ENCODE measurements around the gene ARHGEF7.
"Not testable (repeated sequence)": the region's sequence is repeated elsewhere in the genome, so short reads cannot be mapped to it uniquely, and the experiment has no call there.

The ARHGEF7 gene

GRCh38 chr13:111174377-111175114, 59.4 kb downstream of the ARHGEF7 start:
- no peak for DNase-seq

- no peak for DNase-seq
These were observed 60.3 kb downstream of the ARHGEF7 start for GRCh38 chr13:111175372-111175771.

DNA sequence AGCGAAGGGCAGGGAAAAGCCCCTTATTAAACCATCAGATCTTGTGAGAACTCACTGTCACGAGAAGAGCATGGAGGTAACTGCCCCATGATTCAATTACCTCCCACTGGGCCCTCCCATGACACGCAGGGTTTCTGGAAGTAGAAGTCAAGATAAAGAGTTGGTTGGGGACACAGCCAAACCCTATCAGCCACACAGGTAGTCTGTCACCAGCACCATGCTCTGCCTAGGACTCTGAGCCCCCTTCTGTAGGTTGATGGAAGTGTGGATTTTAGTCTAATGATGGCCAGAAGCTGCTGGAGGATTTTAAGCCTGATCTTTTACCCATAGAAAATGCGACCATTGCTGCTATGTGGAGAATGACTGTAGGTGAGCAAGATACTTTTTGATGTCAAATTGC, 60.8 kb downstream of the ARHGEF7 start:
- no peak for DNase-seq

DNA sequence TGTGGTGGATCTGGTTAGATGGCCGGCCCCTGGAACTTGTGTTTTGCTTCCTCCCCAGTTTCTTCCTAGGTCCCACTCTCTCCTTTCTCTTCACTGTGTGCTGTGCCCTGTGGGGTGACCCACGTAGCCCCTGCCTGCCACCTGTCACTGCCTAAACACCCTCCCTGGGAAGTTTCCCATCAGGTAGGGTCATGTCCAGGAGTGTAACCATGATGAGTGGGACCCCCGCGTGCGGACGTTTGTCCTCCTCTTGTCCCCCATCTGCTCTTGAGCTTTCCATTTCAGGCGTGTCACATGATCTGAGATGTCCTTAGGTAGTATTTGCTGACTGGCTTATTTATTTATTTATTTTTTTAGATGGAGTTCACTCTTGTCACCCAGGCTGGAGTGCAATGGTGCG, 61.3 kb downstream of the ARHGEF7 start:
- DNase-seq, result no peak

DNA sequence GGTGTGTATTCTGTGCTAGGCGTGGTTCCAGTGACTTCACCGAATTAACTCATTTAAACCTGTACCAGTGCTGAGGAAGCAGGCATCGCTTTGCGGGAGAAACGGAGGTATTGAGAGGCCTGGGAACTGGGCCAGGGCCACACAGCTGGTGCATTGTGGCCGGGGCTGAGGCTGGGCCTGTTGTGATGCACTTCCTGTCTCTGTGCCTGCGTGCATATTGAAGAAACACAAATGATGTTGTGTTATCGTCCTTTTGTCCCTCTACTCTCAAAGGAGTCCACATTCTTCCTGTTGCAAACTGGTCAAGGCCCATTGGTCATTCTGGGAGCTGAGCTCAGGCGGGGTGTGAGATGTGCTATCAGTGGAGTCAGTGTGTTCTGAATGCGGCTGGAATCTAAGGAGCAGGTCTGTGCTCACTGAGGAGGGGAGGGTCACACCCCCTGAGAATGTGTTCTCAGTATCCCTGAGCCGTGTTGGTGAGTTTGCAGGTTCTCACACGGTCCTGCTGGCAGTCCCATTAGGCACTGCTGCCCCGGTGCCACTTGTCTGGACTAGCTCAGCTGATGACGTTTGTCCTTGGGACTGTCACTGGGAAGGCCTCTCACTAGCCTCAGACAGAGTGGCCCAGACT, 62.1 kb downstream of the ARHGEF7 start:
- no peak for DNase-seq

DNA sequence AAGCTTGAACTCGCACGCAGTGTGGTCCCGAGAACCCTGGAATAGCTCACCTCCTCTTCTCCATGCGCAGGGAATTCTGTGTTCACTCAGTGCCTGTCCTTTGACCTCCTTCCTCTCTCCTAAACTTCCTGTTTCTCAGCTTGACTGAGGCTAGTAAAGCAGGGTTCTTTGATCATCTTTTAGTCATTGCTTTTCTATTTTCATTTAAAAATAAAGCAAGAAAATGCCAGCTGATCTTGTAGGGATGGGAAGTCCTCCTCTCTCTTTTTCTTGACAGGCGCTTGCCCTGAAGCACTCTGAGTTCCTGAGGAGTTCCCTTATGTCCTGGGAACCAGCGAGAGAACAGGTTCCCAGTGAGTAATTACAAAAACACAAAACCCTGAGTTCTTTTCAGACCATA, 62.8 kb downstream of the ARHGEF7 start:
- no peak for DNase-seq

GRCh38 chr13:111178402-111178801, 63.3 kb downstream of the ARHGEF7 start:
- no peak for DNase-seq

- no peak for DNase-seq
These were observed 65.0 kb downstream of the ARHGEF7 start for GRCh38 chr13:111179908-111180760.

DNA sequence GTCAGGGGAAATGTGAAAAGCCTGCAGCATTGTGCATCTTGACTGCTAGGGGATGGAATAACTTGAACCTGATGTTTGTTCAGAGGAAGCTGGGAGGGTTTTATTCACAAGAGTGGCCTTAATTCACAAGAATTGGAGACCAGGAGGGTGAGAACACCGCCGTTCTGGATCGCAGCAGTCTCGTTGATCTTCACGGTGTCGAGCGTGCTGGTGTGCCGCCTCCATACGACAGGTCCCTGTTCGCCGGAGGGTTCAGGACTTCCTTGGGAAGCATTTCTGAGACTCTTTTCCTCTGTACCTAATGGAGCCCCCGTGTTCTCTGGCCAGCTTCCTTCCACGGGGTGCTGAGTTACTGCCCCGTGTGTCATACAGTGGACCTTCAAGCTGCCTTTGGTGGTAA, 66.9 kb downstream of the ARHGEF7 start:
- DNase-seq, result no peak

- no peak for DNase-seq
These were observed 68.1 kb downstream of the ARHGEF7 start for GRCh38 chr13:111183087-111183645.

- no peak for DNase-seq
These were observed 68.8 kb downstream of the ARHGEF7 start for GRCh38 chr13:111183959-111184358.

DNA sequence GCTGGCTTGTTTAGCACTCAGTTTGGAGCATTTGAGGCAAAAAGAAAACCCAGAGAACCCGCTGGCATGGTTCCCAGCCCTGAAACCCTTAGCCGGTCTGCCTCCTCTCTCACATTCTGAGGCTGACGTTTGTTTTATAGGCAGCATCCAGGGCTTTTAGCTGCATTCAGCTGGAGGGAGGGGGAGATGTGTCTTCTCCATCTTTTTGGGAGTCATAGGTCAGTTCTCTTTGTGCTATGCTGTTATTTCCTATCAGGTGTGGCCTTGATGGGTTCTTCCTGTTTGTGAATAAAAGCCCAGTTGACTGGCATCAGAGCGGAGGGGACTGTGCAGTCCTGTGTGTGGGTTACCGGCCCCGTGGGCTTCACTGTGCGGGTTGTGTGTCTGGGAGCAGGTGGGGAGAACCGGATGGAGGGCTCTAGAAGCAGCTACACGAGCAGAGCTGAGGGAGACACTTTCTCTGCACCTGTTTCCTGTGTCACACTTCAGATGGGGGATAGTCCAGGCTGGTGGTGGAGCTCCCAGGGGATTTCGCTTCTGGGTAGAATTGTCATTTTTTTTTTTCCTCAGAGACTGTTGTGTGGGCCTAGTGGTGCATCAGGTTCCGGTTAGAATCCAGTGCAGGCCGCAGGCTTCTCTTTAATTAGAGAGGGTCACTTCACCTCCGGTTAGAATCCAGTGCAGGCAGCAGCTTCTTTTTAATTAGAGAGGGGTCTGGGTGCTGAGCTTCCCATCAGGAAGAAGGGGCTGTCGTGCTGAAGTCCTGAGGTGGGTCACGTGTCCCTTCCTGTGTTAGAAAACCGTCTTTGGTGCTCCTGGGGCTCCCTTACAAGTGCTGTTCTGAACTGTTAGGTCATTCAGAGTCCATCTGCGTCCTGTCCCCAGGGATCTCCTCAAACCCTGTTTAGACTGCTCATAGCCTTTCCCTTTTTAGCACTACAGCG, 69.6 kb downstream of the ARHGEF7 start:
- no peak for DNase-seq

DNA sequence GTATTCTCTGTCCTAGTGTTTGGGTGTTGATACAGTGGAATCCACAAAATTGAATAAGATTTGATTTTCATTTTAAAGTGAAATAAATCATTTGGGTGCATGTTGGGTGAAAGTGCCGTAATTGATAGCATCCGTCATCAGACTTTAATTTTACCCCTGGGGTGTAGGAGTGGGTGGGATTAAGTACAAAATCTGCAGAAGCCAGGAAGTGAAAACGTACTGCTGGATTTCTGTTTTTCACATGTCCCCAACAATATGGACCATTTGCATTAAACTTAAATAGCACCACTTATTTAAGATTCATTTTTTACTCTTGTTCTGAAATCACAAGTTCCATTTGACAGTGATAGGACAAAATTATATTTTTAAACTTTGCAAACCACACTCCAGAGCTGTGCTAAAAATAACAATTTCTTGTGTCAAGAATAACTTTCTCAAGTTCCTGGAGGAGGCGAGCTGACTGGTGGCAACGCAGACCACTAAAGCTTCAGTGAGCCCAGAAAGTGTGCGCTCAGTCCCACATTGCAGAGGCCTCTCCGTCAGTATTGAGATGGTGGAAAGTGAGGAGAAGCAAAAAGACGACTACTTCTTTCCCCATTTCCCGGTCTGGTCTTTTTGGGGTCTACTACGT, 71.3 kb downstream of the ARHGEF7 start:
- no peak for DNase-seq

GRCh38 chr13:111187960-111188541, 72.9 kb downstream of the ARHGEF7 start:
- no peak for DNase-seq

DNA sequence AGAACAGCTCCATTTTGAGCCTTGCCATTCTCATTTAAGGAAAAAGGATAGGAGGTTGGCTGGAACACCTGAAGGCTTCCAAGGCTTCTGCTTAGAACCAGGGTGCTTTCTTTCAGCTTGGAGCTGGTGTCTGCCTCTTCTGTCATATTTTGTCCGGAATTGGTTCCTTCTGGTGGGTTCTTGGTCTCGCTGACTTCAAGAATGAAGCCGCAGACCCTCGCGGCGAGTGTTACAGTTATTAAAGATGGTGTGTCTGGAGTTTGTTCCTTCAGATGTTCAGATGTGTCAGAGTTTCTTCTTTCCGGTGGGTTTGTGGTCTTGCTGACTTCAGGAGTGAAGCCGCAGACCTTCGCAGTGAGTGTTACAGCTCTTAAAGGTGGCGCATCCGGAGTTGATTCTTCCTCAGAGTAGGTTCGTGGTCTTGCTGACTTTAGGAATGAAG, 74.0 kb downstream of the ARHGEF7 start:
- DNase-seq, result not testable (repeated sequence)

DNA sequence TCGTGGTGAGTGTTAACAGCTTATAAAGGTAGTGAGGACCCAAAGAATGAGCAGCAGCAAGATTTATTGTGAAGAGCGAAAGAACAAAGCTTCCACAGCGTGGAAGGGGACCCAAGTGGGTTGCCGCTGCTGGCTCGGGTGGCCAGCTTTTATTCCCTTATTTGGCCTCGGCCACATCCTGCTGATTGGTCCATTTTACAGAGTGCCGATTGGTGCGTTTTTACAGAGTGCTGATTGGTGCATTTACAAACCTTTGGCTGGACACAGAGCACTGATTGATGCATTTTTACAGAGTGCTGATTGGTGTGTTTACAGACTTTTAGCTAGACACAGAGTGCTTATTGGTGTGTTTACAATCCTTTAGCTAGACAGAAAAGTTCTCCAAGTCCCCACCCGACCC, 74.4 kb downstream of the ARHGEF7 start:
- DNase-seq, result not testable (repeated sequence)

DNA sequence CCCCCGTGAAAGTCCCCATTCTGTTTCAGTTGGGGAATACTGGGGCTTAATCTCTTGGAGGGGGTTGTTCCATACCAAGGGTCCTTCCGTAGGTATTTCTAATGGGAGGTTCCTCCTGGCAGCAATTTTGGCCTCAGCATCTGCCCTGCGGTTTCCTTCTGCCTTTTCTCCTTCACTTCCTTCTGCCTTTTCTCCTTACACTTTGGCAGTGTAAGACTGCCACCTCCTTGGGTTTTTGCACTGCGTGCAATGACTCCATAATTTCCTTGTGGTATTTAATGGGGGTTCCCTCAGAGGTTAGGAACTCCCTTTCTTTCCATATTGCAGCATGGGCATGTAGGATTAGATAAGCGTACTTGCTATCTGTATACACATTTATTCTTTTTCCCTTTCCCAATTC, 78.1 kb downstream of the ARHGEF7 start:
- not testable (repeated sequence) for DNase-seq

DNA sequence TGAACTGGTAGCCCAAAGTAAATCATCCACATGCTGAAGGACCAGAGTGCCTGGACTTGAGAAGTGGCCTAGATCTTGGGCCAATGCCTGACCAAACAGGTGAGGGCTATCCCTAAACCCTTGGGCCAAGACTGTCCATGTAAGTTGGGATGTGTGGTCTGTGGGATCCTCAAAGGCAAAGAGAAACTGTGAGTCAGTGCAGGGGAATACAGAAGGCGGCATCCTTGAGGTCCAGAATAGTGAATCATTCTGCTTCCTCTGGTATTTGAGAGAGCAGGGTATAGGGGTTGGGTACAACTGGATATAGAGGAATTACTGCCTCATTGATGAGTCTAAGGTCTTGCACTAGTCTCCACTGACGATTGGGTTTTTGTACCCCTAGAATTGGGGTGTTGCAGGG, 79.5 kb downstream of the ARHGEF7 start:
- DNase-seq, result not testable (repeated sequence)

- not testable (repeated sequence) for DNase-seq
These were observed 83.7 kb downstream of the ARHGEF7 start for GRCh38 chr13:111198732-111199378.

DNA sequence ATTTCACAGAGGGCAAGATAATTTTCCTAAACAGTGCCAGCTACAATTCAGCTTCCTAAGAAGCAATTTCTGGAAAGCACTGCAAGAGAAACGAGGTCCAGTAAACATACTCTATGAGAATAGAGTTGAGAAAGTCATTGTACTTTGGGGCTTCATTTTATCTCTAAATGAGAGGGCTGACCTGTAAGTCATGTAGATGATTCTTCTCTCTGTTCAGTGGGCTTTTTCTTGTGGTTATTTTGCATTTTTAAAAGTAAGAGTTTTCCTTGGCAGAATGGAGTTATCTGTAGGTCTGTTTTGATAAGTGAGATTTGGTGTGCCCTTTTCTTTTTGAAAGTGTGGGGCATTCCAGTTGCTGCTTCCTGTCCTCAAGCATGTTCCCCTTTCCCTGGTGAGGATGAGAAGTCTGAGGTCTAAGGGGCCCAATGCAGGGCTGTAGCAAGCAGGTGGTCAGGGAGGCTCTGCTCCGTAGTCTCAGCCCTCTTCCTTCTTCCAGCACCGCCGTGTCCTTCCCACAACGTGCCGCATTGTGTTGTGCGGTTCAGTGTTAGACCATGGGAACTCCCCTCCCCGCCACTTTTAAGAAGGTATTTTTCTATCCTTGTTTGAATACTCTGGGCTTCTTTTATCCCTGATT, 86.3 kb downstream of the ARHGEF7 start:
- no peak for DNase-seq
